Stimulated activated CD8-positive, alpha-beta memory T cell treated with anti-CD3 and anti-CD28 coated beads, Interleukin-2, amount 100 ng/mL, for 48 hours (primary cell): Measurements from ENCODE around the gene TRIM60.
"Not testable (repeated sequence)": the region's sequence is repeated elsewhere in the genome, so short reads cannot be mapped to it uniquely, and the experiment has no call there.

Source experiments
- DNase-seq, 2 donors: peaks; one replicate each; pipeline ENCODE4 v3.0.0-alpha.2; 2020; ENCODE audit warnings: low read depth in 2 of 2

TRIM60 gene

GRCh38 chr4:165053645-165054044 lies 21.8 kb downstream of the TRIM60 start, which contains the start of gene TRIM75:
Gene TRIM75, plus strand, starts transcription at chr4:165053866. Its CDS starts 5,282 bp downstream, at chr4:165059148.
- no peak for DNase-seq

- DNase-seq, result no peak
Observed at GRCh38 chr4:165055601-165056000, 23.8 kb downstream of the TRIM60 start.

DNA sequence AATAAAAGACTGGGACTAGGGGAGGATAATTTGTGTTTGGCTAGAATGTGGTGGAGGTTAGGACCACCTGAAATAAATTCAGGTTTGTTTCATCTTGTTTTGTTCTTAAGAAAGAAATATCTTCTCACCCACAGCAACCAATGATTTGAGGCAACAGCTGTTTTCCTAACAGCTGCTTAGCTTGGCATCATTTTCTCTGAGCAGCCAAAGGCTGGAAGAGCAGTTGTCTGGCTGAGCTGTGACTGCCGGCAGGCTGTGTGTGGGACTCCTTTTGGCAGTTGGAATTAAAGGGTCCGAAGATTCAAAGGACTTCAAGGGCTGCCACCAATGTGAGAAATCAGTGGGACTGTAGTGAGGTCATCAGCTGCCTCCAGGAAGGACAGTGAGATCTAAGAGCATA lies 26.9 kb downstream of the TRIM60 start:
- no peak for DNase-seq

GRCh38 chr4:165059386-165059785 lies 27.6 kb downstream of the TRIM60 start:
- no peak for DNase-seq

DNA sequence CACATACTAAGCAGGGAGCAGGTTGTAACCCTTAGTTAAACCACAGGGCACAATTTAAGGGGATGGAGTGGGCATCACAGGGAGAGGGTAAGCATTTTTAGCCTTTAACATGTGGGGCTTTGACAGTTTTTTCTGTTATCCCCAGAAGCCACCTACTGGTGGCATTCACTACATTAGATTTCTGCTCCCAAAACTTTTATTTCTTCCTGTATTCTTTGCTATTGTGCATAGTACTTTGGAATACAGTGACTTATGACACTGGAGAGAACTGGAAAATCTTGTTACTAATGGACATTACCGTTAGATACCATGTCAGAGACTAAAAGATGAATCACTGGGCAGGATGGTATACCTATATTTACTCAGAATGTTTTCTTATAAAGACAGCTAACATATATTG lies 29.1 kb downstream of the TRIM60 start:
- no peak for DNase-seq

GRCh38 chr4:165070560-165070959 lies 38.8 kb downstream of the TRIM60 start:
- DNase-seq, result no peak

DNA sequence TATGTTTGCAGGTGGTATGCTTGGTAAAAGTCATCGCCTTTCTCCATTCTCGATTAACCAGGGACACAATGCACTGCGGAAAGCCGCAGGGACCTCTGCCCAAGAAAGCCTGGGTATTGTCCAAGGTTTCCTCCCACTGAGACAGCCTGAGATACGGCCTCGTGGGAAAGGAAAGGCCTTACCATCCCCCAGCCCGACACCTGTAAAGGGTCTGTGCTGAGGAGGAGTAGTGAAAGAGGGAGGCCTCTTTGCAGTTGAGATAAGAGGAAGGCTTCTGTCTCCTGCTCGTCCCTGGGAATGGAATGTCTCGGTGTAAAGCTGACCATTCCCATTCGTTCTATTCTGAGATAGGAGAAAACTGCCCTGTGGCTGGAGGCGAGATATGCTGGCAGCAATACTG lies 41.5 kb downstream of the TRIM60 start:
- not testable (repeated sequence) for DNase-seq

DNA sequence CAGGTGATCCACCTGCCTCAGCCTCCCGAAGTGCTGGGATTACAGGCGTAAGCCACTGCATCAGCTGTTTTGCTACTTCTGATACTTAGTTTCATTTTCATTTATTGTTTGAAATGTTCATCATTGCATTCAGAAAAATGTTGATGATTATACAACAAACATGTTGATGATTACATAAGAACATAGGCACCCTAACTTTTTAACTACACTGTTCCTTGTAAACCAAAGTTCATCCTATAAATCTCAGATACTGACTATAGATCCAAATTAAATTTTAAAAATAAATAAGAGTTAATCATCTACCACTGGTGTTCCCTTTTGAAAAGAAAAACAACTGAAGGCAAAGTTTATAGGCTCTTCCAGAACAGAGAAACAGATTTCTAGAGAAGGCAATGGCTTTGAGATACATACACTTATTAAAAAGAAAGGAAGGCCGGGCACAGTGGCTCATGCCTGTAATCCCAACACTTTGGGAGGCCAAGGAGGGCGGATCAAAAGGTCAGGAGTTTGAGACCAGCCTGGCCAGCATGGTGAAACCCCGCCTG lies 45.3 kb downstream of the TRIM60 start:
- DNase-seq, result no peak

DNA sequence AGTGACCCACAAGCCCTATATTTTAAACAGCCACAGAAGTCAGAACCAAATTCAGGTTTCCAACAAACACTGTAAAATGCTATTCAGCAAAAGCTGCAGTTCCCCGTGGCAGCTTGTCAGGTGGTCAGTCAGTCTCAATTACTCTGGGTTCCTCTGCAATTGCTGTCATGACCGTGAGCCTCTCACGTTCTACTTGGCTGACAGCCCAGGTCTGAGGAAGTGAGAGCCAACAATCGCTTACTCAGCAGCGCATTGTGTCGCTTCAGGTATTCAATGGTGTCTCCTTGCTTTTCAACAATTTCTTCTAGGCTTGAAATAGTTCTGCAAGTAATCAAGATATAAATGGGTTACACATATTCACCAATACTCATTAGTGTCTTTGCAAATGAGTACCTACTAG lies 47.7 kb downstream of the TRIM60 start:
- no peak for DNase-seq

- DNase-seq, result not testable (repeated sequence)
Observed at GRCh38 chr4:165084787-165085186, 53.0 kb downstream of the TRIM60 start.

- no peak for DNase-seq
Observed at GRCh38 chr4:165085946-165086345, 54.1 kb downstream of the TRIM60 start.

DNA sequence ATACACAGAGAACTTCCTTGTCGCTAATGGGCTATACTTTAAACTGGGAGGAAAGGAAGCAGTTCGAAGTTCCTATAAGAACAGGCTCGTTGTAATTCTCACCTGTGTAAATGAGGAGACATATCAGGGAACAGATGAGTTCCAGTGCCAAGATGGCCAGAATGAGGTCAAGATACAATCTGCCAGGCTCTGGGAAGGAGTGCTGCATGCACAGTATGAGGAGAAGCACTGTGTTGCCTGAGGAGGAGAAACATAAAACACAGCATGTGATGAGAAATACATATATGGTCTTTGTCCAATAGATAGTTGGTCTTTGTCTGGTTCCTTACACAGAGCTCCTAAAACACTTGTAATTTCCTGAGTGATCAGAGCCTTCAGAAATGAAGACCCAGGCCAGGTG lies 56.6 kb downstream of the TRIM60 start:
- DNase-seq, result no peak
